ENCODE data around the gene SETD4. TPM values are rescaled to one million over a fixed set of nuclear protein-coding genes. Genes with fewer than 3 reads are reported as not detected.

Gene SETD4, protein sequence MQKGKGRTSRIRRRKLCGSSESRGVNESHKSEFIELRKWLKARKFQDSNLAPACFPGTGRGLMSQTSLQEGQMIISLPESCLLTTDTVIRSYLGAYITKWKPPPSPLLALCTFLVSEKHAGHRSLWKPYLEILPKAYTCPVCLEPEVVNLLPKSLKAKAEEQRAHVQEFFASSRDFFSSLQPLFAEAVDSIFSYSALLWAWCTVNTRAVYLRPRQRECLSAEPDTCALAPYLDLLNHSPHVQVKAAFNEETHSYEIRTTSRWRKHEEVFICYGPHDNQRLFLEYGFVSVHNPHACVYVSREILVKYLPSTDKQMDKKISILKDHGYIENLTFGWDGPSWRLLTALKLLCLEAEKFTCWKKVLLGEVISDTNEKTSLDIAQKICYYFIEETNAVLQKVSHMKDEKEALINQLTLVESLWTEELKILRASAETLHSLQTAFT
- 10 to 100 TPM; 27.6 to 41.1 (median 31.1) TPM for total RNA-seq

GRCh38 chr21:36060159-36060921 is at the start of gene SETD4:
Gene SETD4, minus strand, starts transcription at chr21:36060526. Its CDS starts 1,638 bp downstream, at chr21:36058888.
- H3K27ac ChIP-seq = peak within 1 kb of the TSS; percentile 74 to 93 (median 92)
- peaks cover 0 to 33% (median 12%) of the 10 kb centered on the region in 3 donors for H3K36me3 ChIP-seq
- peak; percentile 78 to 80 for DNase-seq (ENCODE audit: low spot score in 2 of 2)
- H3K9me3 ChIP-seq = no peaks in the 10 kb centered on the region
- peak in 2 of 5 experiments; percentile 6 to 31 for TF ChIP-seq CTCF (IDR thresholded peaks at IDR 0.05)
- peak; percentile 63 to 83 for TF ChIP-seq POLR2A (IDR thresholded peaks at IDR 0.05)
- TF ChIP-seq EP300 (IDR thresholded peaks at IDR 0.05) = peak; percentile 66 to 90
- no peaks in the 10 kb centered on the region for H3K27me3 ChIP-seq
- H3K4me3 ChIP-seq = peak within 1 kb of the TSS; percentile 56 to 91 (median 84)
- 0% methylated on average over 43 to 46 of the region's 57 CpGs for WGBS, 2 donors
- peaks cover 0 to 28% (median 7%) of the 10 kb centered on the region in 4 donors for H3K4me1 ChIP-seq

GRCh38 chr21:36109868-36110267 is 49.5 kb upstream of the SETD4 start:
- Histone ChIP-seq H3K27ac (no peak overlapping the region), H3K36me3 (no peaks in the 10 kb centered on the region), H3K9me3 (no peaks in the 10 kb centered on the region), H3K4me1 (peaks cover 0 to 29% (median 0%) of the 10 kb centered on the region in 4 donors), H3K4me3 (no peak overlapping the region), H3K27me3 (no peaks in the 10 kb centered on the region)
- no peak for DNase-seq (ENCODE audit: low spot score in 2 of 2)
- WGBS, 2 donors = 92 to 94% methylated on average over 10 of the region's 10 CpGs
- no peak for TF ChIP-seq EP300 (IDR thresholded peaks at IDR 0.05)
- no peak for TF ChIP-seq CTCF (IDR thresholded peaks at IDR 0.05)
- TF ChIP-seq POLR2A (IDR thresholded peaks at IDR 0.05) = no peak

DNA sequence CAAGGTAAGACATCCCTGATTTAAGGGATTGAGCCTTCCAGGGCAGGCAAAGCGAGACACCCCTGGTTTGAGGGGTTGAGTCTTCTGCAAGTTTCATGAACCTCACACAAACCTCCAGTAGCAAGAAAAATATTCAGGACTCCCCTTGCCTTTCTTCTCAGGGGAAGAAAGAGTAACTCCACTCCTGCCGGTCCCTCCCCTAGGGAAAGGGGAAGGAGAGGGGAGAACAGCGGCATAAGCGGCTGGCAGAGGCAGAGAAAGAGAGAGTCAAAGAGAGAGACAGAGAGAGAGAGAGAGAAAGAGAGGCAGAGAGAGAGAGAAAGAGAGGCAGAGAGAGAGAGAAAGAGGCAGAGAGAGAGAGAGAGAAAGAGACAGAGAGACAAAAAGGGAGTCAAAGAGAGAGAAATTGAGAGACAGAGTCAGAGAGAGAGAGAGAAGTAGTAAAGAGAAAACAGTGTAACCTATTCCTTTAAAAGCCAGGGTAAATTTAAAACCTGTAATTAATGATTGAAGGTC is 45.1 kb upstream of the SETD4 start:
- peak overlapping the region in 3 of 4 donors; percentile 4 to 45 (median 27) for H3K4me3 ChIP-seq

More for the DNA sequence above, 45.1 kb upstream of the SETD4 start:
- no peaks in the 10 kb centered on the region for H3K9me3 ChIP-seq
- H3K4me1 ChIP-seq = peaks cover 0 to 23% (median 2%) of the 10 kb centered on the region in 4 donors
- no peaks in the 10 kb centered on the region for H3K27me3 ChIP-seq
- DNase-seq (ENCODE audit: low spot score in 2 of 2) = no peak
- TF ChIP-seq POLR2A (IDR thresholded peaks at IDR 0.05) (no peak), CTCF (IDR thresholded peaks at IDR 0.05) (no peak), EP300 (IDR thresholded peaks at IDR 0.05) (no peak)
- 54 to 57% methylated on average over 4 of the region's 4 CpGs for WGBS, 2 donors
- H3K27ac ChIP-seq = peak overlapping the region in 2 of 4 donors; percentile 36 to 50
- no peaks in the 10 kb centered on the region for H3K36me3 ChIP-seq

Data from tibial nerve (tissue), 4 donors.